Measurements from ENCODE around the gene SLC44A2.

DNA sequence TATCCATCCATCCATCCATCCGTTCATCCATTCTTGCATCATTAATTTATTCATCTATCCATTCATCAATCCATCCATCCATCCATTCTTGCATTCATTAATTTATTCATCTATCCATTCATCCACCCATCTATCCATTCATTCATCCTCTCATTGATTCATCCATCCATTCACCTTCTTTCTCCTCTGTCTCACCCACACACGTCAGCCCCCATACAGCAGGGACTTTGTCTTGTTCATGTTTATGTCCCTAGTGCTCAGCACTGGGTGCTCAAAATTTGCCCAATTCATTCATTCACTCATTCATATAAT, 37.6 kb upstream of the SLC44A2 start:
- TF ChIP-seq POLR2AphosphoS5 (IDR thresholded peaks at IDR 0.05; ENCODE audit: borderline replicate concordance, low read depth, low read length) = no peak
- no peak for TF ChIP-seq EZH2 (IDR thresholded peaks at IDR 0.05)
- no peak for TF ChIP-seq FOXP2 (optimal IDR thresholded peaks at IDR 0.05; ENCODE audit: control extremely low read depth, extremely low read length, insufficient read depth)

Data from SK-N-MC (cell line).